Right kidney (tissue), 1 donor: ENCODE measurements around the gene M1AP.

Experiments used
- DNase-seq: peaks from one replicate; pipeline ENCODE4 v3.0.0-alpha.2; 2016

M1AP gene

DNA sequence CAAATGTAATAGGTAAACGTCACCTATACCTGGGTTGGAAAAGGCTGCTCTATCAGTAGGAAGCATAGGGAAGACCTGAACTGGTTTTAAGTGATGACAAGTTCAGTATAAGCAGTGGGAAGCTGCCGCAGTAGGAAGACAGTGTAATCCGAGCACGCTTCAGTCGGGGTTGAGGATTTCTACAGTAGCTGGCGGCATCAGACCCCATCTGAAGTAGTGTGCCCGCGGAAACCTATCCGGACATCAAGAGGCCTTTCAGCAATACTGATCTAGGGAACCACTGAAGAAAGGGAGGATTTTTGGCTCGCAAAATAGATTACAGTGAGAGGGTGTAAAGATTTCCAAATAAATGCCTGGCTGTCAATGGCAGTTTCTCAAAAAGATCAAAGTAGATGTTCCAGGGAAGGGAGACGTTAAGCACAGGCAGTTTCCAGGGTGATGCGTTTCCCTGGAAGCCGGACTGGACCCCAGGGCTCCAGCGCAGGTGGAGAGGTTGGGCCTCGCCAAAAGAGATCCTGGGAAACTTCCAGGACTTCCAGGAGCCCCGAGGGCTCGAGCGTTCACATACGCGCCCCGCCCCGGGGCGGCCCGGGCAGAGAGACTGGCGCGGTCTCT, 99.7 kb downstream of the M1AP start:
- no peak for DNase-seq

DNA sequence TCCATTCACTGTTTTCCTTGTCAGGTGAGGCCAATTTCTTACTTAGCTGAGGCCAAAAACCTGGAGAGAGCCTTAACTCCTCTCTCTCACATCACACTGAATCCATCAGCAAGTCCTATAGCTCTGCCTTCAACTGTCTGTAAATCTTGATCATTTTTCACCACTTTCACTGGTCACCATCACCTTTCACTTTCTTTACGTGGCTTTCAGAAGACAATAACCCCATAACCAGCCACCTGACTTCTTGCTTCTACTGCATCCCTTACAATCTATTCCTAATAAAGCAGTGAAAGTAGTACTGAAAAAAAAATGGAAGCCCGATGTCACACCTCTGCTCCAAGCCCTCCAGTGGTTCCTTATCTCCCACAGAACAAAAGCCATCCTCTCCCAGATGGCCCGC, 102.1 kb downstream of the M1AP start:
- DNase-seq = no peak

DNA sequence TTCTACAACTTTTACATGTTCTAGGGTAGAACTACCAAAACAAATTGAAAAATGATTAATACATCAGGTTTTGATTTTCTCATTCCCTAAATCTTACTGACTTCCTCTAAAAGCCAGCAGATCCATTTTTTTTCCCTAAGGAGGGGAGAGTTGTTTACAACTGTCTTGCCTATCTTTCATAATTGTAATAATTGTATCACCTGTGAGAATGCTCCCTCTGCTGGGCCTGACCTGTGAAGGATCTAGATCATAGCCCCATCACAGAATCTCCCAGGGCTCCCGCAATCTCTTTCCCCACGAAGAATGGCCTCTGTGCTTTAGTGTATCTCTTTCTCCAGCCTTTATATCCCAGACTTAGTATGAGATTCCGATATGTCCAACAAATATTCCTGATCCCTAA, 103.5 kb downstream of the M1AP start:
- DNase-seq = no peak

DNA sequence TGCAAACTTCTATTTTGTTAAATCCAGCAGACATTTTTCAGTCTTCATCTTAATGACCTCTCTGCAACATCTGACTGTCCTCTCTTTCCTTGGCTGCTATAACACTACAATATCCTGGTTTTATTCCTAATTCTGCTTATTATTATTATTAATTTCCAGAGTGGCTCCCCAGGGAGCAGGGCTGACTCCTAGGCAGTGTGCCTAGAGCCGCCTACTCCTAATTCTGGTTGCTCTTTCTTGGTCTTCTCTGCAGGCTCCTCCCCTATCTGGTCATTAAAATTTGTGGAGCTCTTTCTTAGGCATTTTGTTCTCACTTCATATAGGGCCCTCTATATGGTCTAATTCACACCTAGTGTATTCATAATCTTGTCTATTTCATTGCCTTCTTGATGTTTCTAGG, 105.2 kb downstream of the M1AP start:
- DNase-seq = no peak

DNA sequence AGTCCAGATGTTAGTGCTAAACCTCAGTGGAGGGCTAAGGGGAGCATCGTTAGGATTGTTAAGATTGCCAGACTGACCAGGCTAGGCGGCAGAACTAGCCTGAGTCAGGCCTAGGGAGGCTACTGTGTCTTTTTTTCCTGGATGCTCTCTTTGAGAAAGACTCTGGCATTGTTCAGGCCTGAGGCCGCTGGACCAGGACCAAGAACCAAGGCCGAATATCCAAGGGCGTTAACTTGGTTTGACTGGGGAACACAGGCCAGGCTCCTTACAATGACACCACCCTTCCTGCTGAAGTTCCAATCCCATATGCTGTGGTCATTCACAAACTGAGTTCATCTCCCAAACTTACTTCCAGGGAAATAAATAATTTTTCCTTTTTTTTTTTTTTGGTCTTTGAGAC, 107.8 kb downstream of the M1AP start:
- DNase-seq = no peak

DNA sequence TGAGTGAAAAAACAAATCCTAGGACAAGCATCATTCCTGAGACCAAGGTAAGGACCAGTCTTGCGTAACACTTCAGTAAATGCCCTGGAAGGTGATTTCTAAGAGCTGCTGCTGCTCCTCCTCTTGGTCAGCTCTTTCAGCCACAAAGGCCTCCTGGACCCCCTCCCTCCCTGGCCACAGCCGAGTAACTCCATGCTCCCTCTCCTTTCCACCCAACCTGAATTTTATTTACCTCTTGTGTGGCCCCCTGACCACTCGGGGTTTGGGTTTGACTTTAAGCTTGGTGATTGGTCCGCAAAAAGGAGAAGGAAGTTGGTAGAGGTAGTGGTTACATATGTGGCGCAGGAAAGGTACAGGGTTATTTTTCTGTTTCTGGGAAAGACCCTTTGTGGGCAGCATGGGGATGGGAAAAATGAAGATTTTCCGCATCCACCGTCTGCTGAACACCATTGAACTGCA, 109.2 kb downstream of the M1AP start:
- DNase-seq = no peak

DNA sequence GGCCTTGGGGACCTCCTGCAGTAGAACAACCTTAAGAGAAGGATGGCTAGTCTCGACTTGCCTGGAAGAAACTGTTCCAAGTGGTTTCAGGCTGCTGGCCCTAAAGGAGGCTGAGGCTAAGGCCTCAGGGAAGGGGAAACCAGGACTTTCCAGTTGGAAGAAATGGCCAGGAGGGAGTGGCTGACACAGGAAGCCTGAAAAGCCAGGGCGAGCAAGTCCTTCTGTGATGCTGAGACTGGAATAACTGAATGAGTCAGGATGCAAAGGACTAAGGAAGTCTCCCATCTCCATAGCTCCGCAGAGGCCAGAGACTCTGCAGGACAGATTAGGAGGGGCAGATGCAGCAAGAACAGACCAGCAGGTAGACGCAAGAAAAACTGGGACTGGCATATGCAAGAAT, 111.0 kb downstream of the M1AP start:
- DNase-seq = no peak

DNA sequence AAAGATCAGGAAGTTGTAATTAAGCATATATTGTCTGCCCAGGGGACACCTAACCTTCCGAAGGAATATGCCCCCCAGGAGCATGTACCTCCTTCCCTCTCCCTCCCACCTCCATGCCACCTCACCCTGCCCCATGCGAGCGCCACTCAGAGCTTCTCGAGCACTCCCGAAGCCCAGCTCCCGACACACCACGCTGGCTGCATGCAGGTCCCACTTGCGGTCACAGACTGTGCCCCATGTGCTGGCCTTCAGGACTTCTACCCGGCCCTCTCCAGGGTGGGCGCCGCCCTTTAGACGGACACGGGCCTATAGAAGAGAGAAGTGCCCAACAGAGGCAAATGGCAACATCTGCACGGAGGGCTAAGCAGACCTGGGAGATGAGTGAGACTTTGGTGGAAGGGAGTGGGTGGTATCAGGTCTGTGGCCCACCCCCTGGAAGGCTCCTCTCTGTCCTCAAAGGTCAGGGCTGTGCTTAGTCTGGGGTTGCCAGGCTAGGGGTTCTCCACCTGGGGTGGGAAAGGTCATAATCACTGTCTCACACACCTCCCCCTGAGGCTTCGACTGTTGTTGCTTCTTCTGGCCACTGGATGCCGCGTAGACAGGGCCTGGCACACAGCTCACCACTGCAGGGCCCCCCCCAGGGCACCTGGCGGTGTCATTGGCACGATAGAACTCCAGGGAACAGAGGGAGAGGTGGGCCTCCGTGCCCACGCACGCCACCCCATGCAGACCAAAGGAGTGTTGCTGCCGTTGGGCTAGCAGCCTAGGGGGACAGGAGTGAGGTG, 111.8 kb downstream of the M1AP start:
- no peak for DNase-seq

DNA sequence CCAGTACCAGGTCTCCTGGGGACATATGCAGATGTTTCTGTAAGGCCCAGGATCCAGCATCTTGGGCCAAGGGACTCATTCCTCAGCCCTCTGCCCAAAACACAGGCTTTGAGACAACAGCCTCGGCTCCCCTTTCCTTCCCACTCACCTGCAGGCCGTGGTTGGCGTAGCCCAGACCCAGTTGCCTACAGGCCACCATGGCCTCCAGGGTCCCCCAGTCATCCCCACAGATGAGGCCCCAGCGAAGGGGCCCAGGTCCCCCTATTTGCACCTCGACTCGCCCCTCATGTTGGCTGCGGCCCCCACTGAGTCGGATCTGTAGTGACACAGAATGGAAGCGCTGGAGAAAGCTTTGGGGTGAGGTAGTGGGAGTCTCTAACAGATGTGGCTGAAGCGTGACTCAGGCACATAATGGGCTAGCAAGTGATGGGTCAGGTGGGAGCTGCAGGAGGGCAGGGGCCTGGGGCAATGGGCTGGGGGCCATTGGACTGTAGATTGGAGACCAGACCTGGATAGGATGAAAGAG, 112.6 kb downstream of the M1AP start:
- no peak for DNase-seq

DNA sequence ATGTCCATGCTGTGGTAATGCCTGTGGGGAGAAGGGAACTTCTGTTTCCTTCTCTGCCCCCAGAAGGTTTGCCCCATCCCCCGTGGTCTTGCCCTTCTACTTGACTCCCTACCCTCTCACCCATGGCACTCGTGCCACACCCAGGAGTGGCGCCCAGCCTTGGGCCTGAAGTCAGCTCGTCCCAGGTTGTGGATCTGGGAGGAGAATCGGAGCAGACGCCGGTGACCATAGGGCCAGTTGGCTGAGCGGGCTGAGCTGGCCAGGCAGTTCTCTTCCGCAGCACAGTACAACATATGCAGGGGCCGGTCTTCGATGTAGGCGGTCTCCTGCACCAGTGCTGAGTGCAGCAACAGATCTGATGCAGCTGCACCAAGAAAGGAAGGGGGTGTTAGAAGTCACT, 113.7 kb downstream of the M1AP start:
- DNase-seq = no peak

DNA sequence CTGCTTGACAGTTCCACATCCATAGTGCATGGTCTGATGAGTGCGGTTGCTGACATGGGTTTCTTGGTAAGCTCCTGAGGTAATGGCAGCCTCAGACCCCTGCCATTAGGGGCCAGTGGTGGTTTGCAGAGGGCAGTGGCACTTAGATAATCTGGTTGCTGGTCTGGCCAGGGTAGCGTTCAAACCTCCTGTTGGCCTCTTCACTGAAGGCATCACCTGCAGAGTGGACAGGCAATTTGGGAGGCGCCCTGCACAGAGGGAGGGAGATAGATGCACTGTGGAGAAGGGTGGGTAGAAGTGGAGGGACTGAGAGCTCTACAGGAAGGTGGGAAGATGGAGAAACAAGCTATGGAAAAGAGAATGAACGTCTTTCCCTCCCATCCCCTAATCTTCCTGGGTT, 114.7 kb downstream of the M1AP start:
- DNase-seq = no peak

DNA sequence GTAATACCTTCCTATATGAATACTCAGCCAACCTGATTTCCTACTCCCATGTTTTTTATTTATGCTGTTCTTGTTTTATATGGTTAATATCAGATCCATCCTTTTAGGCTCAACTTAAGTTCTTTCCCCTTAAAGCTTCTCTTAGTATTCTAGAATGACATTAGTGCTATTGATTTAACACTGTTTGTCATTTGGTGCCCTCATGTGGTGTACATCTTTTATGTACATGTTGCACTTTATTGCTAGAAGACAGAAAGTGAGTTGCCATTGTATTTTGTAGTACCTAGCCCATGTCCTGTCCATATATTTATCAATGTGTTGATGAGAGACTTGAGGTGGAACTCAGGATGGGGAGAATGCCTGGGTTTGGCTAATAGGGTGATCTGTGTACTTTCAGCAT, 115.9 kb downstream of the M1AP start:
- DNase-seq = no peak

DNA sequence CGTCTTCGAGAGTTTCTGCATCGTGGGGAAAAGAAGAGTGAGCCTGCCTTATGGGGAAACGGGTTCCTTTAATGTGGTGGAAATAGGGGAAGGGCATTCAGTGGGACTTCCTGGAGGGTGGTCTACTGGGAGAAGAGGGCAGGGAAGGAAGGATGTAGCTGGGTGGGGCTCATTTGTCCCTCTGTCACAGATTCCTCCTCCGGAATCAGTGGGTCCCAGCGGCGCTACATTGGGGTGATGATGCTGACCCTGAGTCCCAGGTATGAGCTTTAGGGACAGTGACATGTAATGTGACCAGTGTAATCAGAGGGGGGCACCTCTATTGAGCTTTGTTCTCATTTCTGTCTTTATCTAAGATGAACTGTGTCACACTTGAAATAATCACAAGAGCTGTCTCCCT, 116.5 kb downstream of the M1AP start:
- DNase-seq = no peak

DNA sequence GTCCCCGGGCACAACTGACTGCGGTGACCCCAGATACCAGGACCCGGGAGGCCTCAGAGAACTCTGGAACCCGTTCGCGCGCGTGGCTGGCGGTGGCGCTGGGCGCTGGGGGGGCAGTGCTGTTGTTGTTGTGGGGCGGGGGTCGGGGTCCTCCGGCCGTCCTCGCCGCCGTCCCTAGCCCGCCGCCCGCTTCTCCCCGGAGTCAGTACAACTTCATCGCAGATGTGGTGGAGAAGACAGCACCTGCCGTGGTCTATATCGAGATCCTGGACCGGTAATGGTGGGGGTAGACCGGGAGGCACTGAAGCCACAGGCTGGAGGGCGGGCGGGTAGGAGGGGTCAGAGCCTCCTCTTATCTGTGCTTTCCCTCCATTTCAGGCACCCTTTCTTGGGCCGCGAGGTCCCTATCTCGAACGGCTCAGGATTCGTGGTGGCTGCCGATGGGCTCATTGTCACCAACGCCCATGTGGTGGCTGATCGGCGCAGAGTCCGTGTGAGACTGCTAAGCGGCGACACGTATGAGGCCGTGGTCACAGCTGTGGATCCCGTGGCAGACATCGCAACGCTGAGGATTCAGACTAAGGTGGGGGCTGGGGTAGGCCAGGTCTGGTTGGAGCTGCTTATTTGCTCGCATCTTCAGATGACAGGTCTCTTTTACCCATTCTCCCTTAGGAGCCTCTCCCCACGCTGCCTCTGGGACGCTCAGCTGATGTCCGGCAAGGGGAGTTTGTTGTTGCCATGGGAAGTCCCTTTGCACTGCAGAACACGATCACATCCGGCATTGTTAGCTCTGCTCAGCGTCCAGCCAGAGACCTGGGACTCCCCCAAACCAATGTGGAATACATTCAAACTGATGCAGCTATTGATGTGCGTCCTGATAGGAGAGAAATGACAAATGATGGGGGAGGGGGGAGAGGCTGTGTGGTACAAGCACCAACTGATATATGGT, 117.6 kb downstream of the M1AP start:
- DNase-seq = peak; percentile 64

DNA sequence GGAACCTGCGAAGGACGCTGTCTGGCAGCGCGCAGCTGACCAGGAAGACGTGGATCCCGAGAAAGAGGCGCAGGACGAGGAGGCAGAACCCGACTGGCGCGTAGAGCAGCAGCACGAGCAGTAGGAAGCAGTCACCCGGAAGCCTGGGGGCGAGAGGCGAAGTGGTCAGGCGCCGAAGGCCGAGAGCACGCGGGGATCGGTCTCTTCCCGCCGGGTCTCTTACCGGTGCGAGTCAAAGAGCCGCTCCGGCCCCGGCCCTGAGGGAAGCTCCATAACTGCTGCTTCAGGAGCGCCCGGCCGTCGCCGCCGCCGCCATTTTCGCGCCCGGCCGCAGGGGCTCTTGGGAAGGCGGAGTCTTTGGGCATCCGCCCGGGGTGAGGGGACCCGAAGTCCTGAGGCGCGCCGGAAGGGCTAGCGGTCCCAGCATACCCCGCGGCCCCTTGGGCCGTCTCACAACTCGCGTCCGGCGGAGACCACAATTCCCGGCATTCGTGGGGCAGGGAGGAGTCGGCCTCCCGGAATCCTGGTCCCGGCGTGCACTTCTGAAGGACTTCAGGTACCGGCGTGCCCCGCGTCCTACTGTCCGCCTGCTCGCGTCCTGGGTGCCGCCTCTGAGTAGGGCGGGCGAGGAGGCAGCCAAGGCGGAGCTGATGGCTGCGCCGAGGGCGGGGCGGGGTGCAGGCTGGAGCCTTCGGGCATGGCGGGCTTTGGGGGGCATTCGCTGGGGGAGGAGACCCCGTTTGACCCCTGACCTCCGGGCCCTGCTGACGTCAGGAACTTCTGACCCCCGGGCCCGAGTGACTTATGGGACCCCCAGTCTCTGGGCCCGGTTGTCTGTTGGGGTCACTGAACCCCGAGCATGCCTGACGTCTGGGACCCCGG, 118.5 kb downstream of the M1AP start, which contains the start of the genes AUP1 and HTRA2:
Gene AUP1, minus strand, starts transcription at position 350 of the 882 bp plus-strand sequence. Its CDS starts 77 bp downstream, at position 273.
Gene HTRA2, plus strand, starts transcription at position 577 of the 882 bp plus-strand sequence. Its CDS starts 74 bp downstream, at position 651.
- peak; percentile 95 for DNase-seq

DNA sequence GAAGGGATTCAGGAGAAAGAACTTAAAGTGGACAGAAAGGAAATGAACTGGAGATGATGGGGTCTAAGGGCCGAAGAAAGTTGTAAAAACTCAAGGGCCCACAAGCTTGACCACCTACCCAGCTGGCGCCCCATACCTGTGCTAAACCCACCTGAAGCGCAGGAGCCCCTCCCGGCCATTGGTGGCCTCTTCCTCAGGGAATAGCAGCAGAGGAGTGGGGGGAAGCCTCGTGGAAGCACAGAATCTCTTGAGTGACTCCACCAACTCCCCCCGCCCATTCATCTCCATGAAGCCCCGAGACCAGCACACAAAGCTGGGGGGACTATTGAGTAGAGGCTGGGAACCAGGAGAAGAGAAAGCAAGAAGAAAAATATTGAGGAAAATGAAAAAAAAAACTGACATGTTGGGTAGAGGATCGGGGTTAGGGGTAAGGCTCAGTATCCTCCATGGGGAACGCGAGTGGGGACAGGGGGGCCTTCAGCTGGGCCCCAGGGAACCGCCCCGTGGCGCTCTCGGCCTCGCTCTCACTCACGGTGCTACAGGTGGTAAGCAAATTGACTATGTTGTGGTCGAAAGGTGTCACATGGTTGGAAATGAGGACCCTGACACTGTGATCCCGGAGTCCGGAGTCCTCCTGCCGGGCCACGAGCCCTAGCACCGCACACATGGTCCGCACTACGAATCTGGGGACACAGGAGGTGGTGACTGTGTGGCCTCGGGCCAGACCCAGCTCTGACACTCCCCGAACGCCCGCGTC, 119.4 kb downstream of the M1AP start:
- DNase-seq = no peak

DNA sequence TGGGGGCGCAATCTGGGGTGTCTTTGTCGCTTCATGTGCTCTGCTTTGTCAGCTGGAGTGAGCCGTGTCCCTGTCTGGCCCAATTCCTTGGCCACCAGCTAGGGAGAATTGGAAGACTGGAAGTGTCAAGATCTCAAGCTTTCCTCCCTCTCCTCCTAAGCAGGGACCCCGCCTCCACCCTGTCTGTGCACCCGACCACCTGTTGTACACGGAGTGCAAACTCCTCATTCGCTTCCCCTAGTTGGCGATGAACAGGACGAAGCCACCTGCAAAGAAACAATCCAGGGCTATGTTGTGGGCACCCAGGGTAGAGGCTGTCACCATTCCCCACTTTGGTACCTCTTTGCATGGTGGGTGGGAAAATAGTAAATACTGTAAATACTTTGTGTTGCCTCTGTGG, 120.4 kb downstream of the M1AP start:
- no peak for DNase-seq

DNA sequence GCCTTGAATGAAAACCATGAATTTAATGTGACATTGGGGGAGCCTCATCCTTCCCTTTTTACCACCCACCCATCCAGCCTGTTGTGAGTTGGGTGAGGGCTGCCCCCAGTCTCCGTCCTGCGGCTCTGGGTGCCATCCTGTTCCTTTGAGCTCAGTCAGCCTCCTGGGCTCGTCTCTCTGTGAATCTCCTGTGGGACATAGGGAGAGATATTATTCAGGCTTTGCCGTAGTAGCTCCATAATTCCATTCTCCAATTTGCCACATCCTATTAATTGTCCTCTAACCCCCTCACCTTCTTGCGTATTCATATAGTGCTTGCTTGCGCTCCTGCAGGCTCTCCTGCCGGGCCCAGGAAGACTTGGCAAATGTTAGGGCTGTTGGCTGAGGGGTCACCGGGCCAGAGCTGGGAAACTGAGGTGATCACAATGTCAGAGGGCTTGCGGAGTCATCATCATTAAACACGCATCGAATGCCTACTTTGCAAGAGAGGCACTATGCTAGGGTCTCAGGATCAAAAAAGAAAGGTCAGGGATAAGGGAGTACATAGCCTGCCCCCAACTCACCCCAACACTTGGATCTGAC, 121.4 kb downstream of the M1AP start:
- no peak for DNase-seq

DNA sequence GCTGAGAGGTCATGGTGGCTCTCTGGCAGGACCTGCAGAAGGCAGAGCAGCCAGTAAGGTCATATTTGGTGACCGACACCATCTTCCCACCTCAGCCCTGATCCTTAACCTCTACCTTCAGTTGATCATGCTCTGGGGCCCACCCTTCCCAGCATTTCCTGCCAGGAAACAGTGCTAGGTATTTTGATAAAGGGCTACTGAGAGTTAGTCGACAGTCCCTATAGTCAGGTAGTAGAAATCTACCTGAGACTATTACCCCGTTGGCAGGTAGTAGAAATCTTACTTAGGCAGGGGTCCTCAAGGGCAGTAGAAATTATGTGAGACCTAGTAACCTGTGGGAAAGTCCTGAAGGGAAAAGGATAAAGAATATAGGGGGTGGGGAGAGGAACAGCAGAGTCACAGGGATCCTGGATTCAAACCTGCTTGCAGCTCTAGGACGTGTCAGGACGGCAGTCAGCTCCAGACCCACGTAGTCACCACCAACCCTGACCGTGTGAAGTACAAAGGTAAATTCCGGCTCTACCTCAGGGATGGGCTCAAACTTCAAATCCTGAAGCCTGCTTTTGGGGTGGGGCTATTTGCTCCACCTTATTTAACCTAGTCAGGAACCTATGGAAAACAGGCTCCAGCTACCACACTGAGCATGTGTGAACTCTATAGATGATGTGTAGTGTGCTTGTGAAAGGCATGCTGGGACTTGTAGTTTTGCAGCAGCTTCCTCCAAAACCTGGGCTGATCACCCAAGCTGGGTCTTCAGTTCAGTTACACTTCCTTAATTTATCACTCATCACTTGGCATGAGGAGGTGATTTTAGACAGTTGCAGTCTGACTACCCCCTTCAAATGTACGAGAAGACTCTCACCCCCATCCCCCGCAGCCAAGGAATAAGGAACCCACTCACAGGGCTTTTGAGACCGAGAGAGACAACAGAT, 122.1 kb downstream of the M1AP start, which contains the start of gene DQX1:
Gene DQX1, minus strand, starts transcription at position 515 of the 932 bp plus-strand sequence. Its CDS starts 502 bp downstream, at position 13.
- no peak for DNase-seq
